DND-41 (cell line): Measurements from ENCODE around the gene ZNF512B.

ENCODE experiments used
- EZH2 ChIP-seq: IDR thresholded peaks from 3 replicates; pipeline ENCODE4 v1.6.1; 2012; ENCODE audit warnings: borderline replicate concordance, low read depth, mild to moderate bottlenecking, moderate library complexity, low read length, inconsistent platforms; ENCODE audit not compliant: severe bottlenecking
- TF ChIP-seq, protein P1 (sequence below): IDR thresholded peaks from 2 replicates; pipeline ENCODE4 v1.5.1; 2012; ENCODE audit warnings: borderline replicate concordance, low read length, moderate library complexity, mild to moderate bottlenecking; ENCODE audit not compliant: poor library complexity, severe bottlenecking; ENCODE audit errors: extremely low read depth

DNA sequence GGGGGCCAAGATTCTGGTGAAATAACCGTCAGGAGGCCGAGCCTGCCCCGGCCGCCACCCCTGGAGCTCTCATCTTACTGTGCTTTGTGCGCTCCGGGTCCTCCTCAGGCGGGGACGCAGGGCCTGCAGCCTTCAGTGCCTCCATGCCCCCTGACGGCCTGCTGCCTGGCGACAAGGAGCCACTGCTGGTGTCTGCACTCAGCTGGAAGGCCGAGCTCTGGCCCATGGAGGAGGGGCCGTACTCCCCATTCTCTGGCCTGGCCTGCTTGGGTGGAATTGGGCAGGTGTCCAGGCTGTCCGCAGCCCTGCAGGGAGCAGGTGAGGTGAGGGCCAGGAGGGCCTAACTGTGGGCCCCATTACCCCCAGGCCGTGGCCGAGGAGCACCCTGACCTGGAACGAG lies 5.3 kb downstream of the ZNF512B start:
- TF ChIP-seq, protein P1, sequence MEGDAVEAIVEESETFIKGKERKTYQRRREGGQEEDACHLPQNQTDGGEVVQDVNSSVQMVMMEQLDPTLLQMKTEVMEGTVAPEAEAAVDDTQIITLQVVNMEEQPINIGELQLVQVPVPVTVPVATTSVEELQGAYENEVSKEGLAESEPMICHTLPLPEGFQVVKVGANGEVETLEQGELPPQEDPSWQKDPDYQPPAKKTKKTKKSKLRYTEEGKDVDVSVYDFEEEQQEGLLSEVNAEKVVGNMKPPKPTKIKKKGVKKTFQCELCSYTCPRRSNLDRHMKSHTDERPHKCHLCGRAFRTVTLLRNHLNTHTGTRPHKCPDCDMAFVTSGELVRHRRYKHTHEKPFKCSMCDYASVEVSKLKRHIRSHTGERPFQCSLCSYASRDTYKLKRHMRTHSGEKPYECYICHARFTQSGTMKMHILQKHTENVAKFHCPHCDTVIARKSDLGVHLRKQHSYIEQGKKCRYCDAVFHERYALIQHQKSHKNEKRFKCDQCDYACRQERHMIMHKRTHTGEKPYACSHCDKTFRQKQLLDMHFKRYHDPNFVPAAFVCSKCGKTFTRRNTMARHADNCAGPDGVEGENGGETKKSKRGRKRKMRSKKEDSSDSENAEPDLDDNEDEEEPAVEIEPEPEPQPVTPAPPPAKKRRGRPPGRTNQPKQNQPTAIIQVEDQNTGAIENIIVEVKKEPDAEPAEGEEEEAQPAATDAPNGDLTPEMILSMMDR: no peak
- no peak for TF ChIP-seq EZH2
